GM12872 (cell line): ENCODE results near the gene RNASE4.

Experiments used
- CTCF ChIP-seq: IDR thresholded peaks from 3 replicates; pipeline ENCODE4 v1.5.1; 2011; ENCODE audit warnings: low read depth, mild to moderate bottlenecking, low read length, moderate library complexity; ENCODE audit not compliant: insufficient read depth

Gene RNASE4

DNA sequence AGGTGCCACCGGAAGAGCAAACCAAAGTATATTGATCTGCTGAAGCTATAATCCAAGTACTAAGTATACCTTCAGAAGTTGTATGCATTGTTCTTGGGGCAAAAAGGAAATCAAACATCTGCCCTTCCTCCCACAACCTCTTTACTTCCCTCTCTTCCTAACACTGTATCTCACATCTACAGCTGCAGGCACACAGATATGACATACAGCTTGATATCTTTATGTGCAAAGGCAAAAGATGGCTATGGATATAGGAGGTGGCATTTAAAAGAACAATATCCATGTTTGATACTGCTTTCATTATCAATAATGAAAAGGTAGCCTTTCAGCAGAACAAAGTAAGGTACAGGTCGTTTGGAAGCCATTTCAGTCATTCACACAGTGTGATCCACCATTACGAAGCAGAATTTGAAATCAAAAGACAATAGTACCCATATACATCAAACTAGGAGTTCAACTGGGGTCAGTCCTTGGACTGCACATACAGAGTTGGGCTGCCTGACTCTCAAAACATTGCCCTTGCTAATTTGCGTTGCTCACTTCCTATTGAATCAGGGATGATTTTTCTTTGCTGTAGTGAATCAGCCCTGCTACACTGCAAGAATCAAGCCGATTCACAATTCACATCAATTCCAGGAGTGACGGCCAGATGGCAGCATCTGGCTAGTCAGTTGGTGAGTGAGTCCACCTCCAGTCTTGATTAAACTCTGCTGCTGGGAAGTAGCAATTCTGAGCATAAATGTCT is 13.1 kb downstream of the RNASE4 start:
- peak; percentile 80 for TF ChIP-seq CTCF

DNA sequence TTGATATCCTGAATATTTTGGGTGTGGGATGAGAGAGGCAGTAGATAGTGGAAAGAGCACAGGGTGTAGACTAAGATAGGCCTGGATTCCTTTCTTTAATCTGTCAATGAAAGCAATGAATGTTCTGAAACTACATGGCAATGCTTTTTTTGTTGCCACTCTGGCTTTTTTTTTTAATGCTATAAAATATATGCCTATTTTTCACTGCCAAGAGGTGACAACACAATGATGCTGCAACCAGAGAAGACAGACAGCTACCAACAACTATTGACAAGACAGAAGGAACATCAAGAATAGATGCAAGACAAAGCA is 13.6 kb downstream of the RNASE4 start:
- TF ChIP-seq CTCF, result no peak

- no peak for TF ChIP-seq CTCF
Measured at GRCh38 chr14:20698934-20699333, 14.6 kb downstream of the RNASE4 start.

DNA sequence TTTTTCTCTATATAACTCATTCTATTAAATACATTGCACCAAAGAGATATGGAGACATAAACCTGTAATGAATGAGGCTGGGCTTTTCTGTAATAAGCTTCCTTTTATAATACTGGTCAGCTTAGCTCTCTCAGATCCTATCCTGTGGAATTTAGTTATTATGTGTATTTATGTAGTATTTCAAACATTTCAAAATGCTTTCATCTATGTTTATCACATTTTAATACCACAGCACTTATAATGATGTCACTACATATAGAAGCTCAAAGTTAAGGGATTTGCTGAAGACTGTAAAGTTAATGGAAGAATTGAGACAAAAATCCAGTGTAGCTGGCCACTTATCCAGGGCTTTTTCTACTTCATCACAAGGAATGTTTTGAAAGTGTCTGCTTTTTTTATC is 15.6 kb downstream of the RNASE4 start:
- TF ChIP-seq CTCF, result no peak

DNA sequence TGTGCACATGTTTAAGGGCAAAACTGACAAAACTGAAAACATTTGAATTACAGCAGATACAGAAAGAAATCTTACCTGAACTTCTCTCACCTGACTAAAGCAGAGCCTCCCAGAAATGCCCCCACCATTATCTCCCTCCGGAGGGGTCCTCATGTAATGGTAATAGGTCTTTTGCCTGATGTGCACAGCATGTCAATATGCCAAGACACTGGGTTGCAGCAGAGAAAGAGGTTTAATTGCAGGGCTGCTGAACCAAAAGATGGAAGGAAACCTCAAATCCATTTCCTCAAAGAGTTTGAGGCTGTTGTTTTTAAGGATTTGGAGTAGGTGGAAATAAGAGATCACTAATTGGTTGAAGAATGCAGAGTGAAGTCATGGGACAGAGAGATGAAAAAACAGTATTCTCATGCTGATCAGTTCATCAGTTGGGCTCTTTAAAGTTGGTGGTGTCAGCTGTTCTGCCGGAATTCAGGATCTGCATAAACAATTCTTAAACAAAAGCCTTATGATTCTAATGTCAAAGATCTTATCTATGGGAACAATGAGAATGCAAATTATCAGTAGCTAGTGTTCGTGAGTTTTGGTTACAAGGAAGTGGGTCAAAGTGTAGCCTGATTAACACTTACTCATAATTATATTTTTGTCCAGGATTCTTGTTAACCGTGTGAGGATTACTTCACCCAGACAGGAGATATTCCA is 22.4 kb downstream of the RNASE4 start:
- no peak for TF ChIP-seq CTCF

DNA sequence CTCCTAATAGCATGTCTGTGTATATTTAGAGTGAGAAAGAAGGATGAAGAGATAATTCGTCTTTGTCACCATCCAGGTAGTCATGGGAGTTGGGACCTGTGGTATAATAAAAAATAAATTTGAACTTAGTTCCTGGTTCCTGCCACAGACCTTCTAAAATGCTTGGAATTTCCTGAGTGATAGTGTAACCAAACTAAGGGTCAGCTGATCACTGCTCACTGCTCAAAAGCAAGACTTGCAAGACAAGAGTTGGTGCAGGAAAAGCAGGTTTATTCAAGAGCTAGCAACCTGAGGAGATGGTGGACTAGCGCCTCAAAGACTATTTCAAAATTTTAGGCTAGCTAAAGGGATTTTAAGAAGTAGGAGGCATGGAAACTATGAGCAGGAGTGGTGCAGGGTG is 23.3 kb downstream of the RNASE4 start:
- TF ChIP-seq CTCF, result no peak

DNA sequence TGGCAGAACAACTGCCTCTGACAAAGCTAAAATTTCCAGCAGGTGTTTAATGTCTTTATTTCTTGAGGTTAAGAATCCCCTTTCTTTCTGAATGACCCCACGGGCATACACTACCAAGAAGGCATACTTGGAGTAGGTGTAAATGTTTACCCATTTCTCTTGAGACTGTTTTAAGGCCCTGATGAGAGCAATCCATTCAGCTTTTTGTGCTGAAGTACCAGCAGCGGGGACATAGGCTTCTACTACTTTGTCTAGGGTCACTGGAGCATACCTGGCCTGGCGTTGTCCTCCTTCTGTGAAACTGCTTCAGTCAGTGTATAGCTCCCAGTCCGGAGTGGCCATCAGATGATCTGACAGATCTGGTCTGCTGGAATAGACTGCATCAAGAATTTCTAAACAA is 26.9 kb downstream of the RNASE4 start:
- TF ChIP-seq CTCF, result no peak
